ENCODE measurements around the gene VPS13D. TPM values are rescaled to one million over a fixed set of nuclear protein-coding genes. Genes with fewer than 3 reads are reported as not detected.

Gene VPS13D
- total RNA-seq, 1 experiment from 2014 or later = 20.2 TPM

GRCh38 chr1:12358499-12358898, 128.7 kb downstream of the VPS13D start:
- Histone ChIP-seq H3K18ac (ENCODE audit: insufficient read length, low read depth, low read length) (no peak overlapping the region), H3K14ac (ENCODE audit: insufficient read depth, low read length) (no peak overlapping the region), H2BK20ac (ENCODE audit: low read depth, low read length, poor library complexity, severe bottlenecking) (no peak overlapping the region), H4K91ac (ENCODE audit: insufficient read length, low read depth, low read length) (no peak overlapping the region), H4K5ac (ENCODE audit: insufficient read length, low read depth, low read length) (no peak overlapping the region), H4K8ac (replicated peaks; ENCODE audit: insufficient read length, low read depth, low read length) (no peak overlapping the region), H3K27me3 (ENCODE audit: insufficient read depth, low read length) (no peaks in the 10 kb centered on the region), H2AK5ac (ENCODE audit: insufficient read length, low read length) (no peak overlapping the region), H3K23ac (ENCODE audit: insufficient read length, low read depth, low read length) (no peak overlapping the region), H3K4ac (ENCODE audit: low read depth, low read length) (no peak overlapping the region), H2AFZ (ENCODE audit: low read length) (no peak overlapping the region), H2BK120ac (ENCODE audit: low read depth, low read length, poor library complexity, severe bottlenecking) (no peak overlapping the region), H3K4me2 (ENCODE audit: insufficient read depth, insufficient read length, low read length) (no peak overlapping the region), H3K9ac (ENCODE audit: extremely low read depth, insufficient read length, low read length) (no peak overlapping the region), H3K56ac (ENCODE audit: insufficient read length, low read depth, low read length) (no peak overlapping the region), H3T11ph (ENCODE audit: low read length) (no peak overlapping the region), H3K4me1 (ENCODE audit: insufficient read depth, low read length) (no peaks in the 10 kb centered on the region; the same call in 1 of the 2 replicates), H2BK12ac (ENCODE audit: insufficient read length, low read depth, low read length) (no peak overlapping the region), H4K20me1 (ENCODE audit: control insufficient read depth, insufficient read depth, insufficient read length) (no peaks in the 10 kb centered on the region), H3K27ac (ENCODE audit: insufficient read length, low read depth, low read length) (no peak overlapping the region), H2BK15ac (ENCODE audit: low read depth, low read length) (no peak overlapping the region), H3K79me2 (ENCODE audit: insufficient read depth, low read length) (no peaks in the 10 kb centered on the region), H3K23me2 (ENCODE audit: insufficient read length, low read depth, low read length, poor library complexity, severe bottlenecking) (no peaks in the 10 kb centered on the region), H2BK5ac (ENCODE audit: insufficient read length, low read length) (no peak overlapping the region), H3K79me1 (ENCODE audit: insufficient read depth, low read depth, low read length, poor library complexity, severe bottlenecking) (no peaks in the 10 kb centered on the region), H3K9me3 (ENCODE audit: control insufficient read depth, low read depth, low read length) (no peaks in the 10 kb centered on the region)
- H3K27ac Mint-ChIP-seq = peak overlapping the region; percentile 25 to 29 (median 26); a peak in 3 of 7 replicates
- H3K4me3 Mint-ChIP-seq = no peak overlapping the region; a peak in 1 of 5 replicates
- peaks cover 5 to 26% (median 9%) of the 10 kb centered on the region in 3 experiments; a peak in 5 of 7 replicates for H3K36me3 Mint-ChIP-seq (ENCODE audit: insufficient read depth in 1 of 3, low read depth in 3 of 3)
- H3K27me3 Mint-ChIP-seq (ENCODE audit: low read depth) = no peaks in the 10 kb centered on the region
- peaks cover 17 to 18% of the 10 kb centered on the region in 2 experiments for H3K4me1 Mint-ChIP-seq
- no CpG with 5 or more reads among the region's 6 CpGs for WGBS (ENCODE audit: extremely low coverage, insufficient read length, low lambda C conversion rate)
- no peak for TF ChIP-seq CTCF (conservative IDR thresholded peaks at IDR 0.05)
- DNase-seq = no peak
- H3K9me3 Mint-ChIP-seq = no peaks in the 10 kb centered on the region

Data from H9 (cell line).